Fibroblast of pulmonary artery (primary cell): Measurements from ENCODE around the gene C1QTNF6.
A peak's percentile ranks its signal among the peaks of the same experiment; 100 is the strongest.

ENCODE experiments used
- DNase-seq: peaks from one replicate; pipeline ENCODE4 v3.0.0-alpha.2; 2010; ENCODE audit warnings: low read depth
- H3K4me3 ChIP-seq: replicated peaks from 2 replicates; pipeline ENCODE4 v1.5.1; 2011; ENCODE audit warnings: low read depth, mild to moderate bottlenecking, control low read depth, low read length, moderate library complexity
- CTCF ChIP-seq: IDR thresholded peaks from 2 replicates; pipeline ENCODE4 v1.5.1; 2011; ENCODE audit warnings: mild to moderate bottlenecking, control low read depth, low read length, inconsistent platforms; ENCODE audit errors: missing control alignments

Gene C1QTNF6

GRCh38 chr22:37231406-37232139, 43.5 kb upstream of the C1QTNF6 start:
- no peak for DNase-seq
- TF ChIP-seq CTCF: no peak
- H3K4me3 ChIP-seq: no peak overlapping the region

DNA sequence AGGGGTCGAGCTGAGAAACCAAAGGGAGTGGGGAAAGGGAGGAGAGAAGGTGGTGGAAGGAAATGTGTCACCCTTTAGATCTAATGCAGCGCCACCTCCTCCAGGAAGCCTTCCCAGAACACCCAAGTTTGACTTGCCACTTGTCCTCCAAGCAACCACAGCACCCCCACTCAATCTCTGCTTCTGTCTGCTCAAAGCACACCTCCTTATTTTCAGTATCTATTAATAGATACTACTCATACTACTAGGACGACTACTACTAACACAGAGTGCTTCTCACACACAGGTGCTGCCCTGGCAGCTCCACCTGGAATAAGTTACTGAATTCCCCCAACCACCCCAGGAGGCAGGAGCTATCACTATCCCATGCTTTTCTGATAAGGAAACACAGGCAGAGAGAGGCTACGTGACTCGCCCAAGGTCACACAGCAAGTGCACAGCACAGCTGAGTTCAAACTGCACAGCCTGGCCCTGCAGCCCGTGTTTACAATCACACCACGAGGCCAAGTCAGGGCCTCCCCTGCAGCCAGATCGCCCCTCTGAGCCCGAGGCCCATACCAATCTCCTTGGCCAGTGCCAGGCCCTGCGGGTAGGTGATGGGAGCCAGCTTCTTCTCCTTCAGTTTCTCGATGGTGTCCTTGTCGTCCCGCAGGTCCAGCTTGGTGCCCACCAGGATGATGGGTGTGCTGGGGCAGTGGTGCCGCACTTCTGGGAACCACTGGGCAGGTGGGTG, 42.8 kb upstream of the C1QTNF6 start:
- TF ChIP-seq CTCF: no peak
- no peak for DNase-seq
- H3K4me3 ChIP-seq: no peak overlapping the region

GRCh38 chr22:37229805-37230672, 42.0 kb upstream of the C1QTNF6 start:
- no peak for TF ChIP-seq CTCF
- no peak for DNase-seq
- H3K4me3 ChIP-seq: no peak overlapping the region

DNA sequence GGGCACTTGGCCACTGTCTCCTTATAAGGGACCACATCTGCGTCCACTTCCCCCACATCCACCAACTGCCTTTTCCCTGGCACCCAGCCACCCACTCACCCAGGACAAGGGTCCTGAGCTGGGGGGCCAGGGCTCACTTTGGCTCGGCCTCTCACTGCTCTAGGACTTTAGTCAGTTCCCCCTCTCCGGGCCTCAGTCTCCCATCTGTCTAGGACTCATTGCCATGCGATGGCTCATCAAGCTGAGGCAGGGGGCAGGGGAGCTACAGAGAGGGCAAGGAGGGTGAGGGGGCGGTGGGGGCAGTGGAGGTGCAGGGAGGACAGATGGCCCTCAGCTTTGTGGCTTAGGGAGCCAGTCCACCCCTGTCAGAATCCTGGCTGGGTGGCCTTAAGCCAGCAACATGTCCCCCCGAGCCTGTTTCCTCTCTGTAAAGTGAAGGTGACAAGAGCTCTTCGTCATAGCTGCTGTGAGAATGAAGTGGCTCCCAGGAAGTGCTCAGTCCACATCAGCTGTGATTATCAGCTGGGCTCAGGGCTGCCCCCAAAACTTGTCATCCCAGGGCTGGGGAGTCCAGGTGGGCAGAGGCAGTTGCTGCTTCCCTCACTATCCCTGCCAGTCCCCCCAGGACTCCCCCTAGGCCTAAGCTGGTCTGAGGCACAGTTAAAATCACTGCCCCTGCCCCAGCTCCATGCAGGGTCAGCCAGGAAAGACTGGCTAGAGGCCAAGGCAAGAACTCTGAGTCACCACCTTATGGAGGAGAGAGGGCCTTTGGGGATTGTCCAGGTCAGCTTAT, 41.2 kb upstream of the C1QTNF6 start:
- no peak for TF ChIP-seq CTCF
- H3K4me3 ChIP-seq: no peak overlapping the region
- DNase-seq: peak; percentile 90

- H3K4me3 ChIP-seq: no peak overlapping the region
- no peak for TF ChIP-seq CTCF
- peak; percentile 54 for DNase-seq
Measured at GRCh38 chr22:37228106-37229011, 40.3 kb upstream of the C1QTNF6 start.
